Chondrocyte (in vitro differentiated cells): ENCODE results near the gene ARFGEF3. TPM values are rescaled to one million over a fixed set of nuclear protein-coding genes. Genes with fewer than 3 reads are reported as not detected.

Experiments
- DNase-seq: peaks from one replicate; pipeline ENCODE4 v3.0.0; 2021; ENCODE audit warnings: mixed read lengths, low spot score
- H3K27ac Mint-ChIP-seq: one replicate; pipeline ENCODE4 v1.8.0; 2021; ENCODE audit warnings: mild to moderate bottlenecking, moderate library complexity, mixed read lengths; ENCODE audit not compliant: unreplicated experiment
- H3K27me3 Mint-ChIP-seq: 2 replicates; pipeline ENCODE4 v1.8.0; 2021; ENCODE audit warnings: low read depth, mixed read lengths
- H3K36me3 Mint-ChIP-seq: 2 replicates; pipeline ENCODE4 v1.8.0; 2021; ENCODE audit warnings: low read depth, mixed read lengths
- H3K4me1 Mint-ChIP-seq: 2 replicates; pipeline ENCODE4 v1.8.0; 2021; ENCODE audit warnings: low read depth, mild to moderate bottlenecking, mixed read lengths
- H3K4me3 Mint-ChIP-seq: one replicate; pipeline ENCODE4 v1.8.0; 2021; ENCODE audit warnings: mild to moderate bottlenecking, moderate library complexity, mixed read lengths; ENCODE audit not compliant: unreplicated experiment
- H3K9me3 Mint-ChIP-seq: 2 replicates; pipeline ENCODE4 v1.8.0; 2021; ENCODE audit warnings: low read depth, mixed read lengths
- total RNA-seq: library from RNA; stranded (reverse); gene quantifications from 3 replicates; pipeline ENCODE4 v1.2.1, GENCODE V29; 2021
- TF ChIP-seq, protein P1 (sequence below): fragments of 200-600 bp; sonication (generic); IDR thresholded peaks from 2 replicates; pipeline ENCODE4 v1.5.0; 2021; ENCODE audit warnings: antibody characterized with exemption, mild to moderate bottlenecking, moderate library complexity

Gene ARFGEF3
- total RNA-seq, 1 donor from 2014 or later: 2.7 TPM

DNA sequence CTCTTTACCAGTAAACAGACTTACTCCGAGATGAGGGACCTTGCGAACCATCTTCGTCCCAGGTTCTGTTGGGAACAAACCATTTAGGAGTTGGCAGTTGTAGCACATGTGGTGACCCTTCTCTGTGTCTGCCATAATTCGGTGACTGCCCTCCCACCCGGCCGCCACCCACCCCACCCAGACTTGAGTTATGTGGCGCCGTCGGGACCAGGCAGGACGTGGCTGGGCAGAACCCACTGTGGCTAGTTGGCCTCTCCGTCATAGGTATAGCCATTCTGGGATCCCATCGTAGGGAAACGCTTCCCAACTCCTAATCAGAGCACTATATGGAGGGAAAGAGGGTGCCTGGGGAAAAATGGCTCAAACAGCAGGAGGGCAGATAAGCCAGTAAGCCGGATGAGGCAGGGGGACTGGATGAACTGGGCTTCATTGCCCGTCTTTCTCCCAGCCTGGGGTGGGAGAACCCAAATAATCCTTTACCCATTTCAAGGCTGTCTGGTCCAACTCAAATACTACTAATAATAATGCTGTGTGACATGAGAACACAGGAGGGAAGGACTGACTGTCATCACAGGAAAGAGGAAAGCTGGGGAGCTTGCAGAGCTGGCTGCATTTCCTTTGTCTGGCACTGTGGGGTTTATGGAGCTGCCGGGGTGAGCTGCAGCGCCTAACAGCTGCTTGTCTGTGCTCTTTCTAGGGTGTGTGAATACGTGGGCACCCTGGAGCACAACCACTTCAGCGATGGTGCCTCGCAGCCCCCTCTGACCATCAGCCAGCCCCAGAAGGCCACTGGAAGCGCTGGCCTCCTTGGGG is 129.5 kb downstream of the ARFGEF3 start:
- H3K27me3 Mint-ChIP-seq: no peaks in the 10 kb centered on the region
- no peak for DNase-seq

DNA sequence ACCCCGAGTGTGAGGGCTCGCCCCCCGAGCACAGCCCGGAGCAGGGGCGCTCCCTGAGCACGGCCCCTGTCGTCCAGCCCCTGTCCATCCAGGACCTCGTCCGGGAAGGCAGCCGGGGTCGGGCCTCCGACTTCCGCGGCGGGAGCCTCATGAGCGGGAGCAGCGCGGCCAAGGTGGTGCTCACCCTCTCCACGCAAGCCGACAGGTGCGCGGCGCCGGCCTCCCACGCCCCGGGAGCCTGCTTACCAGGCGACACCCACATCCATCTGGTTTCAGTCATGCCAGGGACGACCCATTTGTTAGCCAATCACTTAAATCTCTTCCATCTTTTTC is 130.1 kb downstream of the ARFGEF3 start:
- H3K27ac Mint-ChIP-seq: no peak overlapping the region
- peaks cover 1% of the 10 kb centered on the region for H3K36me3 Mint-ChIP-seq
- H3K9me3 Mint-ChIP-seq: no peaks in the 10 kb centered on the region
- peaks cover 10% of the 10 kb centered on the region for H3K4me1 Mint-ChIP-seq
- DNase-seq: no peak
- H3K27me3 Mint-ChIP-seq: no peaks in the 10 kb centered on the region
- TF ChIP-seq, protein P1, sequence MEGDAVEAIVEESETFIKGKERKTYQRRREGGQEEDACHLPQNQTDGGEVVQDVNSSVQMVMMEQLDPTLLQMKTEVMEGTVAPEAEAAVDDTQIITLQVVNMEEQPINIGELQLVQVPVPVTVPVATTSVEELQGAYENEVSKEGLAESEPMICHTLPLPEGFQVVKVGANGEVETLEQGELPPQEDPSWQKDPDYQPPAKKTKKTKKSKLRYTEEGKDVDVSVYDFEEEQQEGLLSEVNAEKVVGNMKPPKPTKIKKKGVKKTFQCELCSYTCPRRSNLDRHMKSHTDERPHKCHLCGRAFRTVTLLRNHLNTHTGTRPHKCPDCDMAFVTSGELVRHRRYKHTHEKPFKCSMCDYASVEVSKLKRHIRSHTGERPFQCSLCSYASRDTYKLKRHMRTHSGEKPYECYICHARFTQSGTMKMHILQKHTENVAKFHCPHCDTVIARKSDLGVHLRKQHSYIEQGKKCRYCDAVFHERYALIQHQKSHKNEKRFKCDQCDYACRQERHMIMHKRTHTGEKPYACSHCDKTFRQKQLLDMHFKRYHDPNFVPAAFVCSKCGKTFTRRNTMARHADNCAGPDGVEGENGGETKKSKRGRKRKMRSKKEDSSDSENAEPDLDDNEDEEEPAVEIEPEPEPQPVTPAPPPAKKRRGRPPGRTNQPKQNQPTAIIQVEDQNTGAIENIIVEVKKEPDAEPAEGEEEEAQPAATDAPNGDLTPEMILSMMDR: no peak
- H3K4me3 Mint-ChIP-seq: no peak overlapping the region

More for the DNA sequence above, 129.5 kb downstream of the ARFGEF3 start:
- Mint-ChIP-seq H3K9me3 (no peaks in the 10 kb centered on the region), H3K27ac (no peak overlapping the region), H3K36me3 (peaks cover 1% of the 10 kb centered on the region), H3K4me1 (peaks cover 10% of the 10 kb centered on the region), H3K4me3 (no peak overlapping the region)
- TF ChIP-seq, protein P1: no peak

DNA sequence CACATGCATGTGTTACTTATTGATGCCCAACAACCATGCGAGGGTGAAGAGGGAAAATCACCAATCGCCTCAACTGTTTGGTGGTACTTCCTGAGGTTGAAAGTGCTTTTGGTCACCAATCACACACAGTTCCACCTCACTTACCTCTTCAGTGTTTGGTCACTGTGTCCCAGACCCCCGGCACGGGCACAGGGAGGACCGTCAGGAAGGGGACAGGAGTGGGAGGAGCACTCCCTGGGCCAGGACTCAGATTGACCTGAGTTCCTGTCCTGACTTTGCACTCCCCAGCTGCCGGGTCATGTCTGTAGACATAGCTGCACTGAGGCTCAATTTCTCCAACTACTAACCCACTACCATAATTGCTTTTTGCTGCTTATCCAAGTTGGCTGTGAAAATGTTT is 130.7 kb downstream of the ARFGEF3 start:
- Mint-ChIP-seq H3K4me3 (no peak overlapping the region), H3K27ac (no peak overlapping the region), H3K27me3 (no peaks in the 10 kb centered on the region), H3K36me3 (peaks cover 1% of the 10 kb centered on the region), H3K9me3 (no peaks in the 10 kb centered on the region), H3K4me1 (peaks cover 10% of the 10 kb centered on the region)
- TF ChIP-seq, protein P1: no peak
- no peak for DNase-seq

- Mint-ChIP-seq H3K9me3 (no peaks in the 10 kb centered on the region), H3K4me3 (no peak overlapping the region), H3K36me3 (peaks cover 4% of the 10 kb centered on the region), H3K27me3 (no peaks in the 10 kb centered on the region), H3K4me1 (peaks cover 6% of the 10 kb centered on the region), H3K27ac (no peak overlapping the region)
- no peak for DNase-seq
- TF ChIP-seq, protein P1: no peak
Measured at GRCh38 chr6:138293428-138294395, 132.0 kb downstream of the ARFGEF3 start.

GRCh38 chr6:138296381-138296780 is 134.6 kb downstream of the ARFGEF3 start:
- Mint-ChIP-seq H3K4me3 (no peak overlapping the region), H3K4me1 (no peaks in the 10 kb centered on the region), H3K27ac (no peak overlapping the region), H3K36me3 (peaks cover 4% of the 10 kb centered on the region), H3K9me3 (no peaks in the 10 kb centered on the region), H3K27me3 (no peaks in the 10 kb centered on the region)
- DNase-seq: no peak
- TF ChIP-seq, protein P1: no peak
